DMS114 treated with DMSO at 0.1 percent for 48 hours (cell line): ENCODE measurements around the gene GSKIP.

Source experiments
- DNase-seq: peaks from one replicate; lab custom pipeline; 2025; ENCODE audit not compliant: unreplicated experiment; lab: John Stamatoyannopoulos, UW

The GSKIP gene

GRCh38 chr14:96416292-96416691 is 53.0 kb downstream of the GSKIP start:
- DNase-seq: no peak

DNA sequence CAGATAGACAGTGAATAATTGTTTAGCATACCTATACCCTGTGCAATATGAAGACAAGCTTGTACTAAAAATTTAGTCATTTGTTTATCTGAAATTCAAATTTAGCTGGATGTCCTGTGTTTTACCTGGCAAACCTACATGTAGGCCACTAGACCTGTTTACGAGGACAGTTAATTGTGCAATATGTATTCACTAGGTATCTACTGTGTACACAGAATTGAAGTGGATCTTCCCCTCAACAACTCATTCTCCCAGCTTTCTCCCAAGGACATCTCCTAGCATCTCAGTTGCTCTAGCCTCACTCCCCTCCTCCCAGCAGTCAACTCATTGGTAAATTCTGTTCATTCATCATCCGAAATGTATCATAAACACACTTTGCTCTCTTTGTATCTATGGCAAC is 53.9 kb downstream of the GSKIP start:
- DNase-seq: no peak

DNA sequence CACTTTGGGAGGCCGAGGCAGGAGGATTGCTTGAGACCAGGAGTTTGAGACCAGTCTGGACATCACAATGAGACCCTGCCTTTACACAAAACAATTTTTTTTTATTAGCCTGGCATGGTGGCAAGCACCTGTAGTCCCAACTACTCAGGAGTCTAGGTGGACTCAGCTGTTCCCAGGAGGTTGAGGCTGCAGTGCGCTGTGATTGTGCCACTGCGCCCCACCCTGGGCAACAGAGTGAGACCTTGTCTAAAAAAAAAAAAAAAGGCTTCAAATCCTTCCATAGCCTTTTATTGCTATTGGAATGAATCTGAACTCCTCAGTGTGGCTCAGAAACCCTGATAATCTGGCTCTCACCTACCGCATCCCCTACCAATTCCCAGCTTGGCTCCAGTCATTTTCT is 54.7 kb downstream of the GSKIP start:
- DNase-seq: no peak

GRCh38 chr14:96421236-96421635 is 57.9 kb downstream of the GSKIP start:
- DNase-seq: no peak

DNA sequence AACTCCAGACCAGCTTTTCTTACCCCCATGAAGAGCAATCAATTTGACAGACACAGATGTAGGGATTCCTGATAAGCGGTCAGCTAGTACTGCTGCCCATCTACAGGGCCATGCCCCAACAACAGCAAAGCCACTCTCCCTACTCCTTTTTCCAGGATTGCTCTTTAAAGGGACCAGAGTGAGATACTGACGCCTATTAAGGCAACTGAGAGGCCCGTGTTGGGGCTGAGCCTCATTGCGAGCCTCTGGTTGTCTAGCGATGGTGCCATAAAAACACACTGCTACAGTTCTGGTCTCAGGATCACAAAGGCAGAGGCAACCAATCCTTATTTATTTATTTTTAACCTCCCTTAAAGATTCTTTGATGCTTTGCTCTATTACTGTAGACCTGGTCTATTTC is 59.7 kb downstream of the GSKIP start:
- no peak for DNase-seq

DNA sequence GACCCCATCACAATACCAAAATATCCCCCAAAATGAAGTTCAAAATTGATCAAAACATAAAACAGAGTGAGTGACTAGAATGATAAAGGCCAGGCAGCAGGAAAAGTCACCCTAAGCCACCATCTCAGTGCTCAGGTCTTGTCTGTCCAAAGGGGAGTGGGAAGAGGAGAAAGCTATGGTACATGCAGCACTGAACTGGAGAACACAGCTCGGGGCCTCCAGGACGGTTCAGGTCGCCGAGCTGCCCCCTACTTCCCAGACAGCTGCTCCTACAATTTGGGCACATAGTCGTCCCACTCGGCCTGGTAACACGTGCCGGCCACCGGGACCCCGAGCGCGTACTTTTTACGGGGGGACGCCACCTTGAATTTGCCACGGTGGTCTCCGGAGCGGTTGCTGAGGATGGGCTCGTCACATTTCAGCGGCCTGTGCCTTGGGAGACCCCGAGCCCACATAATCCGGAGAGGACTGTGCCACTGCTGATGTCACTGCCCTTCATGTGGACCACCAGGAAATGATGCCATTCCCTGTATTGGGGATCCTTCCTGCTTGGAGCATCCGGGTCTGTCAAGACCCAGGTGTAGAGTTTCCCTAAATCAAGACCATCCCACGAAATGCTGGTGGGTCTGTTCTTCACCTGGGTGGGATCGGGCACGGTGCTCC is 60.3 kb downstream of the GSKIP start:
- no peak for DNase-seq

DNA sequence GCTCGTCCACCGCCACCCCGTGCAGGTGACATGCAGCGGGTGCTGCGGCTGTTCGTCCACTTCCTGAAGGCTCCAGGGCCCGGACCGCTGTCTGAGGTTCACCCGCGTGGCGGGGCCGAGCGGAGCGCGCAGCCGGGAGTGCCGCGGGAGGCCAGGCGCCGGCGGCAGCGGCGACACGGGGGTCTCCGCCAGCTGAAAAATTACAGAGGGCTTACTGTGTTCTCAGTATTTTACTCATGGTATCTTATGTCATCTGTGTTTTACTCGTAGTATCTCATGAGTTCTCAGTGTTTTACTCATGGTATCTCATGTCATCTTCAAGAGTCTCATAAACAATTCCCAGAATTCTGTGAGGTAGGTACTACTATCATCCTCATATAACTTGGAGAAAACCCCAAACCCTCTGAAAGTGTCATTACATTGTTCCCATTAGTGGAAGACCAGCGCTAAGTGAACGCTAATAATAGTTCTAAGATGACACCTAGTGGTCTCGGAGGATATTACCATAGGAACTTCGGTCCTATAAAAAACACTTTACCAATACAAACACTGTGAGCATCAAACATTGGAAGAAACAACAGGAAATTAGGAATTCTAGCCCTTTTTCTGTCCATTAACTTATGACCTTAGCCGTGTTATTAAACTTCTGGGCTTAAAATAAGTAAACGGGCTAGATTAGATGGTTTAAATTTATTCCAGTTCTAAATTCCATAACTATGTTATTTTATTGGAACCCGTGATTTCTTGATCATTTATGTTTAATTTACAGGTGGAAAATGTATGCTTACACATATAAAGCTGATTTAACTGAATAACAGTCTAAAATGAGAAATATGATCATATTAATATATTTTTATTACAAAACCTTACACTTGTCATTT is 61.0 kb downstream of the GSKIP start:
- peak; percentile 75 for DNase-seq

GRCh38 chr14:96434040-96434439 is 70.7 kb downstream of the GSKIP start:
- DNase-seq: no peak
